ENCODE data around the gene HLA-DQA1.
"Not testable (repeated sequence)": the region's sequence is repeated elsewhere in the genome, so short reads cannot be mapped to it uniquely, and the experiment has no call there.

Gene HLA-DQA1

DNA sequence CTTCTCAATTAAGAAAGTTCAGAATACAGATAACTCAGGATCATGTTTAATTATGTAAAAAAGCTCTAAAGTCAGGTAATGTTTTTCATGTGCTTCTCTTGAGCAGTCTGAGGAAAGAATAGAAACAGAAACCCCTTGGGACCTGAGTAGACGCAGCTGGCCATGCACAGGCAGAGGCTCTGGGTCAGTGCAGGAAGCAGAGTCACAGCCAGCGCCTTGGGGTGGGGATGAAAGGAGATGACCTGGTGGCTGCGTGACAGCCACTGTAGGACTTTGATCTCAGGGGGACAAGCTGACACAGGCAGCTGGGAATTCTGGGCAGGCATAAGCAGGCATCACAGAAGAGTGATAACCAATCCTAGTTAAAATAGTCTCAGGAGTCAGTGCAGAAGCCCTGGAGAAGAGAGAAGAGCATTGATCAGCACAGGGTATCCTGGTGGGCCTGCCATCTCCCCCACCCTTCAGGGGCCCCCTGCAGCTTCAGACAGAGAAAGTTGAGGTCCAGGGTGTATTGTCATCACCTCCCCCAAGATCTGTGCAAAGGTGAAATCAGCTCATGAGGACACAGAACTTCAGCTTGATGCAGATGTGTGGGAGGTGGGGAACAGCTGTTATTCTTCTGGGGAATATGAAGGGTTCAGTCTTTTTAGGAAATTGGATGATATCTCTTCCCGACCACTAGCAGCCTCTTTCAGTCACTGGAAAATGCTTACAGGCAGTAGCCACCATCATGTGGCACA, 22.8 kb downstream of the HLA-DQA1 start:
- DNase-seq, result no peak

DNA sequence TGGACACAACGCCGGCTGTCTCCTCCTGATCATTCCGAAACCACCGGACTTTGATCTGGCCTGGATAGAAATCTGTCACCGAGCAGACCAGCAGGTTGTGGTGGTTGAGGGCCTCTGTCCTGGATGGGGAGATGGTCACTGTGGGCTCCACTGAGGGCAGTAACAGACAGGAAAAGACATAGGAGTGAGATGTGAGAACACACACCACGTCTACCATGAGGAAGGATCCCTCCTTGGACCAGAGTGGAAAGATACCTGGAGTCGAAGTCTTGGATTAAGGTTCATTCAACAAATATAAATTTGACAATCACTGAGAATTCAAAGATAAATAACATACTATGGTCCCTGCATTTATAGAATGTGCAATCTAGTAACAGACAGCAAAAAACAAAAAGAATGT, 24.9 kb downstream of the HLA-DQA1 start:
- DNase-seq, result no peak

DNA sequence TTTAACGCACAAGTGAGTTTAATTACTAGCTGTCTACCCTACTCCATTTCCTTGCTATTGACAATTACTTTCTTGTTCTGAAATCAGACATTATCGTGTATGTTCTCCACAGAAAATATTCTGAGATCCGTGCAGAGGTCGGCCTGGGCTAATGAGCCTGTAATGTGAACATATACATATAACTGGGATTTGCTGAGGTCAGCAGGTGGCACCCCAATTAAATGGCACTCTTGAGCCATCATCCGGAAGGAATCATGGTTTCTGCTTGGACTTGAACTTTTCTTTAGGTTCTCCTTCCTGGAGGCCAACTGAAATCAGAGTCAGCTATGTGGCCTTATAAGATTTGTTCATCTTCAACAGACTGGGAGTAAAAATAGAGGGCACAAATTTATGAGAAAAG, 25.6 kb downstream of the HLA-DQA1 start:
- no peak for DNase-seq

DNA sequence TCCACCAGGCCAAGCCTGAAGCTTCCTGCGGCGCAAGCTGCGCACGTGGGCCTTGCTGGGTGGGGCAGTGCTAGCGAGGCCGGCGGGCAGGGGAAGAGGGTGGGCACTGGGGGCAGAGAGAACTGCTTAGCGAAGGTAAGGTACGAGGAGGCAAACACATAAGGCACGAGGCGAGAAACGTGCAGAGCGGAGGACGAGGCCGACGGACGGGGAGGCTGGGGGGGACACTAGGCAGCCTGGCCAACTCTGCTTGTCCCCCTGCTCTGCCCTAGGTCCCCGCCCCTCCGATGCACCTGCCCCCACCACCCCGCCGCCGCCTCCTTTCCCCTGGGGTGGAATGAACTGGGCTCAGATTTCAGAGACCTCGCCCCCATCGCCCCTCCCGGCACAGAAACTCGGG, 27.1 kb downstream of the HLA-DQA1 start:
- DNase-seq, result no peak

GRCh38 chr6:32664827-32665362, 27.7 kb downstream of the HLA-DQA1 start:
- DNase-seq, result peak in 3 of 5 donors; percentile 29 to 69 (median 32)

DNA sequence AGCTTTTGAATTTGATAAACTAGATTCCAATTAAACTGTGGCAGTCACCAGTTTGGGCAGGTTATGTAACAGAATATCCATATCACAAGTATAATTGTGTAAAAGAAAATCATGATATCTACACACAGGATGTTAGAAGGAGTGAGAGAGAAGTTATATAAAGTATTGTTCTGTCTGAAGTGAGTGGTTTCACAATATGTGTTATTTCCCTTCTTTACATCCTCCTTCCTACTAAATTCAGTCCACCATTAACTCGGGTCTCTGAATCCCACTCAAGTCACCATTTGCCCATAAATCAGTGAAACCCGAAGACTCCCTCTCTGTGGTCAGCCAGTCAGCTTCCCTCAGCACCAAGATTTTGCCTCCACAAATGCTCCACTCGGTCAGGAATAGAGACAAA, 28.5 kb downstream of the HLA-DQA1 start:
- DNase-seq, result peak in 1 of 5 donors; percentile 15

- peak in 3 of 5 donors; percentile 52 to 73 (median 54) for DNase-seq
These were observed 29.5 kb downstream of the HLA-DQA1 start, which contains the start of gene HLA-DQB1 for GRCh38 chr6:32666420-32667300. HLA-DQB1 (minus strand) TSS chr6:32666657; CDS start chr6:32666607, 50 bp downstream.

DNA sequence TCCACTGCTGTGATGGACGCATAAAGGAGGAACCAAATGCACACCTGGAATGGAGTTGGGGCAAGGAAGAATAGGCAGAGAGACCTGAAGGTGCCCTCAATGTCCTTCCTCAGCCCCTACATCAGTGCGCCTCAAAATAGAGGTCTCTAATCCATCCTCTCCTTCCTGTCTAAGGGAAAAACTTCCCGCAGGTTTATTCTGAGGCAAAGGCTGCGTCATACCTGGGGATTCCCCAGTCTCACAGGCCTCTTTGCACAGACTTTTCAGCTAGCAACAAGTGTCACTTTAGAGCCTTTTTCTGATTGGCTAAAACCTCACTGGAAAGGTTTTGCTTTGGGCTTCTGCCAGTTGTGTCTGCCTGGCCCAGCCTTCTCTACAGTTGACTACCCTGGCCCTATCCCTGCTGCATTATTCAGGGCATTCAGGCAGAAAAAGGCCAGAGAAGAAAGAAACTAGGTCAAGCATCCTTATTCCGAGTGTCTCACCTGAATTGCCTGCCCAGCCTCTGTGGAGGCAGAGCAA, 31.1 kb downstream of the HLA-DQA1 start:
- peak in 4 of 5 donors; percentile 29 to 84 (median 50) for DNase-seq

- no peak for DNase-seq
These were observed 32.0 kb downstream of the HLA-DQA1 start for GRCh38 chr6:32669240-32669639.

- no peak for DNase-seq
These were observed 32.7 kb downstream of the HLA-DQA1 start for GRCh38 chr6:32669893-32670292.

DNA sequence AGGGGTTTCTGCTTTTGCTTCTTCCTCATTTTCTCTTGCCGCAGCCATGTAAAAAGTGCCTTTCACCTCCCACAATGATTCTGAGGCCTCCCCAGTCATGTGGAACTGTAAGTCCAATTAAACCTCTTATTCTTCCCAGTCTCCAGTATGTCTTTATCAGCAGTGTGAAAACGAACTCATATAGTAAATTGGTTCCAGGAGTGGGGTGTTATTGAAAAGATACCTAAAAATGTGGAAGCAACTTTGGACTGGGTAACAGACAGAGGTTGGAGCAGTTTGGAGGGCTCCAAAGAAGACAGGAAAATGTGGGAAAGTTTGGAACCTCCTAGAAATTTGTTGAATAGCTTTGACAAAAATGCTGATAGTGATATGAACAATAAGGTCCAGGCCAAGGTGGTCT, 34.7 kb downstream of the HLA-DQA1 start:
- not testable (repeated sequence) for DNase-seq

- DNase-seq, result not testable (repeated sequence)
These were observed 36.9 kb downstream of the HLA-DQA1 start for GRCh38 chr6:32674123-32674522.

- DNase-seq, result no peak
These were observed 42.3 kb downstream of the HLA-DQA1 start for GRCh38 chr6:32679492-32679891.

GRCh38 chr6:32680055-32680454, 42.8 kb downstream of the HLA-DQA1 start:
- no peak for DNase-seq

DNA sequence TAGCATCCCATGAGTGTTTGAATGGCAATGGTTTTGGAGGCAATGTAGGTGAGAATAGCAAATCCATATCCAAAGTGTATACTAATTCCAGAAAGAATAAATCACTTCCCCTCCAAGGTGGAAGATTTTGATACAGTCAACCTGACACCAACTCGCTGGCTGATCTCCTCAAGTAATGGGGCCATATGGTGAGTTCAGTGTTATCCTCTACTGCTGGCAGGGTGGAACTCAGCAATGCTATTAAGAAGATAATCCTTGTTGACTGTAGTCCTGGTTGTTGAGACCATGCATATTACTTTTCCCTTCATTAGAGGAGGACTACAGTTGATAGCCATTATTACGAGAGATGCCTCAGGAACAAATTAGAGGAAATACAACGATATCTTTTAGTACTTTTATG, 47.0 kb downstream of the HLA-DQA1 start:
- no peak for DNase-seq

DNA sequence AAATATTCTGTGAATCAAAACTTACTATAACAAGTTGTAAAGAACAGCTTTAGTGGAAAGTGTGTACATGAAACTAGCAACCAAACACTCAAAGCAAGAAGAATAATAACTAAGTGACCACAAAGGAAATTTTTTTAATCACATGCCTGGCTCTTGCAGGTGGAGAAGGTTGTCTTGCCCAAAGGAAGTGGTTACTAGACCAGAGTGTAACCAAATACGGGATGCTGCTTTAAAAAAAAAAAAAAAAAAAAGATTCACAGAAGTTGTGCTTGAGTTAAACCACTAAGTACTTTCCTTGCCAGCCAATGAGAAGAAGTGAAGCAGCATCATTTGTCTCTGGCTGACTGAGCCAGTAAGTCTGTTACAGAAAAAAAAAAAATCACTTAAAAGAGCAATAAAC, 48.4 kb downstream of the HLA-DQA1 start:
- DNase-seq, result peak in 4 of 5 donors; percentile 13 to 89 (median 30)

DNA sequence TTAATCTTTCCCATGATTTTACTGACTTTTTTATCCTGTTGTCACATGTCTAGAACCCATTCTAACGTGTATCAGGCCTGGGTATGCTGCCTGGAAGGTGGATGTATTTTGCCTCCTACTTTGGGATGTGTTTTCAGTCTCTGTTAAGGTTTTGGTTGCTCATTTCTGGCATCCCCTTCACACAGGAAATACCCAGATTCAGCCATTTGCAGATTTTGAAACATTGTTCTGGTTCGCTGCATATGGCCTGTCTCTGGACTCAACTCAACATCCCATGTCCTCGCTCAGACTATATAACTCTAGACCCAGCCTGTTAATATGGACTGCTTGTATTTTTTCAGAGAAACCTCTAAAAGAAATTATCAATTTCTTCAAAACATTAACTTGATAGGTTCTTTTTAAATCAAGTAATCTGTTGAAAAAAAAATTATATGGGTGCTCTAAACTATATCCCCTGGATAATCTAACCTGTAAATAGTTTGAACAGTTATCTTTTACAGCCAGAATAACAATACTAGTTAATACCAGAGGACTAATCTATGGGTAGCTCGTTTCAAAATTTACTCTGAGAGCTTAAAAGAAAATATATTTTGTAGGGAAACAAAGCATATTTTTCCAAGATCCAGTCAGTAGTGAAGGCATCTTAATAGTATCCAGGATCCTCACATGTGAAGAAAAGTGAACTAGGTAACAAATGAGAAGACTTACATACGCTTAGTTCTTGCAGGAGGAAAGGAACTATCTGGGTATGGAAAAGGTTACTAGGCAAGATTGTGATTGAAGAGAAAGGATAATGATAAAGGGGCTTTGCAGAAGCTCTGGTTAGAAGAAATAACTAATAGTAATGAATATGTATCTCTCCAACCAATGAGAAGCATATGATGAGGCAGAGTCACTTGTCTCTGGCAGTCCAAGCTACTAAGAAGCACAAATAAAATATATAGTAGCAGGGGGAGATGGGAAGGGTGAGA, 52.6 kb downstream of the HLA-DQA1 start:
- peak in 1 of 5 donors; percentile 66 for DNase-seq

DNA sequence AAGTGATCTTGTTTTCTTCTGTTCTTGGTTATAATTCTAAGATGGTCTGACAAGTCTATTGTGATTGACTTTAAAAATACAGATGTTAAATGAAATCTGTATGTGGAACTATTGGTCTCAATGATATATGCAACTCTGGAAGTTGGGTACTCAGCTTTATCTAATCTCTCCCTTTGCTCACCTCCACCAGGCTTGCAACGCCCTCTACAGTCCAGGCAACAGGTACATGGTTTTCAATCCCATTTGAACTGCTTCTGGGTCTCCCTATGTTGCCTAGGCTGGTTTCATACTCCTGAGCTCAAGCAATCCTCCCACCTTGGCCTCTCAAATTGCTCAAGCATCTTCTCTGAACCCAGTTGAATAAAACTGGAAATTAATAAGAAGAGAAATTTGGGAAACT, 54.8 kb downstream of the HLA-DQA1 start:
- DNase-seq, result peak; percentile 23 to 58 (median 38)
